K562 (cell line): ENCODE results near the gene MRPL32. TPM values are rescaled to one million over a fixed set of nuclear protein-coding genes. Genes with fewer than 3 reads are reported as not detected.

ENCODE experiments used
- ATAC-seq: fragments of 200-7000 bp; cut with Tn5 transposase; 3 replicates; pipeline ENCODE4 v1.9.1; 2020; ENCODE audit warnings: moderate library complexity
- BruUV-seq: library from RNA; stranded (reverse); fragments of 400-500 nt; replicated peaks from 2 replicates; lab custom pipeline; 2021; lab: Mats Ljungman, UMichigan
- CTCF ChIA-PET: fragments of 300-600 bp; formaldehyde crosslinking; extraction: SDS; loops from one replicate; lab custom pipeline; 2021; ENCODE audit warnings: low intra/inter-chr PET ratio; lab: Yijun Ruan, JAX
- POLR2A ChIA-PET: fragments of 300-600, 350-650 bp; sonication (Branson Sonifier 250); formaldehyde crosslinking; extraction: SDS; loops from one replicate; lab custom pipeline; 2021; ENCODE audit warnings: antibody characterized with exemption, inconsistent platforms; lab: Yijun Ruan, JAX
- DNase-seq, 4 experiments: peaks; one replicate each; pipeline versions ENCODE4 v3.0.0 to v3.0.0-alpha.2; 2011 to 2018; ENCODE audit warnings: low spot score in 3 of 4, mixed read lengths in 3 of 4; ENCODE audit errors: extremely low read depth in 1 of 4
- FAIRE-seq: peaks from 2 replicates; lab custom pipeline; 2011; peaks lifted over from hg19 to GRCh38; lab: Jason Lieb, UNC
- H2AFZ ChIP-seq: 2 replicates; pipeline ENCODE4 v1.6.0; 2011; ENCODE audit warnings: low read depth, low read length, control low read depth, inconsistent platforms
- H3K27ac ChIP-seq: fragments of 200-600 bp; 3 replicates; pipeline ENCODE4 v1.8.0; 2011; ENCODE audit warnings: low read depth, mild to moderate bottlenecking, control low read depth, inconsistent platforms, low read length, moderate library complexity, mixed read lengths; ENCODE audit errors: extremely low read depth
- H3K27me3 ChIP-seq, 2 experiments: fragments of 300-600 bp in 1 of 2; 2 replicates in 1 of 2; 3 replicates in 1 of 2; pipeline versions ENCODE4 v1.6.0 to v1.8.0; 2011; ENCODE audit warnings: inconsistent platforms in 2 of 2, low read length in 2 of 2, mild to moderate bottlenecking in 1 of 2, mixed read lengths in 1 of 2, moderate library complexity in 1 of 2; ENCODE audit not compliant: control insufficient read depth in 2 of 2, insufficient read depth in 2 of 2
- H3K36me3 ChIP-seq: fragments of 300-600 bp; 3 replicates; pipeline ENCODE4 v1.8.0; 2011; ENCODE audit warnings: mild to moderate bottlenecking, low read length, inconsistent platforms; ENCODE audit not compliant: control insufficient read depth, insufficient read depth
- H3K4me1 ChIP-seq, 2 experiments: fragments of 200-600 bp in 1 of 2; replicated peaks in 1 of 2; 2 replicates in 1 of 2; 3 replicates in 1 of 2; pipeline versions ENCODE4 v1.5.1 to v1.8.0; 2011; ENCODE audit warnings: inconsistent platforms in 2 of 2, low read length in 2 of 2, mild to moderate bottlenecking in 1 of 2, mixed read lengths in 1 of 2, moderate library complexity in 1 of 2; ENCODE audit not compliant: control insufficient read depth in 2 of 2, insufficient read depth in 2 of 2
- H3K4me2 ChIP-seq: 2 replicates; pipeline ENCODE4 v1.6.1; 2011; ENCODE audit warnings: low read length, control low read depth, inconsistent platforms, mixed read lengths; ENCODE audit not compliant: insufficient read depth
- H3K4me3 ChIP-seq: fragments of 200-600 bp; sonication (generic), shearing (Covaris generic); 2 replicates; pipeline ENCODE4 v1.5.1; 2016; ENCODE audit warnings: control low read depth, inconsistent platforms
- H3K79me2 ChIP-seq: fragments of 200-600 bp; 3 replicates; pipeline ENCODE4 v1.8.0; 2011; ENCODE audit warnings: low read length, inconsistent platforms; ENCODE audit not compliant: control insufficient read depth, insufficient read depth
- H3K9ac ChIP-seq, 2 experiments: 2 replicates each; pipeline versions ENCODE4 v1.6.0 to v1.6.1; 2011; ENCODE audit warnings: low read depth in 2 of 2, low read length in 2 of 2, control low read depth in 1 of 2, inconsistent platforms in 1 of 2, mild to moderate bottlenecking in 1 of 2, mixed read lengths in 1 of 2; ENCODE audit not compliant: insufficient read depth in 1 of 2
- H3K9me1 ChIP-seq: one replicate; pipeline ENCODE4 v1.6.0; 2011; ENCODE audit warnings: inconsistent platforms, mild to moderate bottlenecking, low read length, moderate library complexity; ENCODE audit not compliant: control insufficient read depth, insufficient read depth
- H3K9me3 ChIP-seq: replicated peaks from 2 replicates; pipeline ENCODE4 v1.5.1; 2011; ENCODE audit warnings: low read depth, low read length, inconsistent platforms; ENCODE audit not compliant: control insufficient read depth, insufficient read depth
- H4K20me1 ChIP-seq: replicated peaks from 2 replicates; pipeline ENCODE4 v1.6.1; 2011; ENCODE audit warnings: low read length, inconsistent platforms, mixed read lengths; ENCODE audit not compliant: control insufficient read depth, insufficient read depth
- BRD4 ChIP-seq: fragments of 200-600 bp; sonication (generic); IDR thresholded peaks from 2 replicates; pipeline ENCODE4 v1.6.1; 2017; ENCODE audit warnings: inconsistent platforms
- NFE2L1 ChIP-seq: fragments of 450-650 bp; IDR thresholded peaks from 2 replicates; pipeline ENCODE4 v1.6.1; 2016; ENCODE audit warnings: missing genetic modification characterization, low read depth, mild to moderate bottlenecking, missing compliant biosample characterization, moderate library complexity, borderline replicate concordance
- NFYB ChIP-seq: IDR thresholded peaks from 2 replicates; pipeline ENCODE4 v1.6.1; 2011; ENCODE audit warnings: mild to moderate bottlenecking, moderate library complexity; ENCODE audit not compliant: insufficient read length; ENCODE audit errors: extremely low read depth
- OTX1 ChIP-seq: fragments of 450-650 bp; formaldehyde crosslinking; IDR thresholded peaks from 2 replicates; pipeline ENCODE4 v1.4.0; 2022; ENCODE audit warnings: mild to moderate bottlenecking
- PTRF ChIP-seq: fragments of 450-650 bp; IDR thresholded peaks from 2 replicates; pipeline ENCODE4 v1.6.1; 2016; ENCODE audit warnings: mild to moderate bottlenecking, missing genetic modification characterization, missing compliant biosample characterization
- SMAD2 ChIP-seq: fragments of 150-350 bp; IDR thresholded peaks from 2 replicates; pipeline ENCODE4 v1.6.1; 2014; ENCODE audit warnings: low read depth, mild to moderate bottlenecking, low read length
- ZNF140 ChIP-seq: fragments of 250-450 bp; sonication (Bioruptor Pico); IDR thresholded peaks from 2 replicates; pipeline ENCODE4 v1.8.0; 2021; ENCODE audit warnings: moderate library complexity, mild to moderate bottlenecking, inconsistent platforms
- ZNF384 ChIP-seq: IDR thresholded peaks from 2 replicates; pipeline ENCODE4 v1.6.1; 2012; ENCODE audit warnings: low read depth, low read length, improper control_type of control experiment
- ZNF436 ChIP-seq: fragments of 250-450, 450-650 bp; sonication (Bioruptor Pico); formaldehyde crosslinking; IDR thresholded peaks from 2 replicates; pipeline ENCODE4 v1.7.0; 2020; ENCODE audit warnings: mild to moderate bottlenecking
- in situ Hi-C: fragments of 300-500 bp; cut with MboI; formaldehyde crosslinking; loops from 4 replicates; pipeline ENCODE4 v1.15.0; 2018; ENCODE audit warnings: inconsistent platforms, mixed read lengths
- intact Hi-C: fragments of 100-400 bp; cut with micrococcal nuclease; formaldehyde crosslinking; loops from 2 replicates; pipeline ENCODE4 v1.14.2; 2022
- polyA plus RNA-seq, 8 experiments: library from polyadenylated mRNA; depleted of rRNA in 4 of 8; stranded (reverse) in 5 of 8; unstranded in 3 of 8; fragments of >200 nt; fragmentation: Nextera tagmentation in 2 of 8; fragmentation: Illumina TruSeq in 1 of 8; extraction: Ambion mirVana in 2 of 8; extraction: Trizol in 1 of 8; gene quantifications; 2 replicates each; pipeline versions ENCODE4 v1.2.1 to v1.2.3, GENCODE V29; 2011 to 2014; ENCODE audit warnings: inconsistent platforms in 1 of 8, missing spikeins in 1 of 8
- total RNA-seq, 7 experiments: library from RNA; depleted of rRNA in 6 of 7; stranded (reverse); fragments of >200 nt in 6 of 7; fragmentation: Illumina TruSeq in 2 of 7; extraction: Trizol in 2 of 7; gene quantifications; 2 replicates each; pipeline versions ENCODE4 v1.2.1 to v1.2.3, GENCODE V29; 2011 to 2021; ENCODE audit warnings: low replicate concordance in 1 of 7
- TF ChIP-seq, protein P1 (sequence below): fragments of 150-350 bp; conservative IDR thresholded peaks from 2 replicates; pipeline ENCODE4 v1.6.1; 2014; ENCODE audit warnings: low read length
- TF ChIP-seq, protein P2 (sequence below): sonication (generic); formaldehyde crosslinking; IDR thresholded peaks from 2 replicates; pipeline ENCODE4 v1.8.1; 2023; ENCODE audit warnings: mild to moderate bottlenecking, missing genetic modification reagents, moderate library complexity

MRPL32 gene
- total and polyA plus RNA-seq, 9 of the 15 experiments (the other 6 are each of a cell fraction or from before 2014, with no cell fraction given), result 75.5 to 351 (median 138) TPM

DNA sequence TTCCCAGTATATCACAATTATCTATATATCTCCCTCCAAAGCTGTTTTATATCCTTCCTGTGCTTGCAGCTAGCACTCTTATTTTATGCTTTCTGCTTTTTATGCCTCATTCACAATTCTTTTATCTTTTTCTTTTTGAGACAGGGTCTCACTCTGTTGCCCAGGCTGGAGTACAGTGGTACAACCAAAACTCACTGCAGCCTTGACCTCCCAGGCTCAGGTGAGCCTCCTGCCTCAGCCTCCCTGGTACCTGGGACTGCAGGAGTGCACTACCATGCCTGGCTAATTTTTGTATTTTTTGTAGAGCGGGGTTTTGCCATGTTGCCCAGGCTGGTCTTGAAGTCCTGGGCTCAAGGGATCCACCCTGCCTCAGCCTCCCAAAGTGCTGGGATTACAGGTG is 26.0 kb upstream of the MRPL32 start (continued):
- TF ChIP-seq, protein P1, sequence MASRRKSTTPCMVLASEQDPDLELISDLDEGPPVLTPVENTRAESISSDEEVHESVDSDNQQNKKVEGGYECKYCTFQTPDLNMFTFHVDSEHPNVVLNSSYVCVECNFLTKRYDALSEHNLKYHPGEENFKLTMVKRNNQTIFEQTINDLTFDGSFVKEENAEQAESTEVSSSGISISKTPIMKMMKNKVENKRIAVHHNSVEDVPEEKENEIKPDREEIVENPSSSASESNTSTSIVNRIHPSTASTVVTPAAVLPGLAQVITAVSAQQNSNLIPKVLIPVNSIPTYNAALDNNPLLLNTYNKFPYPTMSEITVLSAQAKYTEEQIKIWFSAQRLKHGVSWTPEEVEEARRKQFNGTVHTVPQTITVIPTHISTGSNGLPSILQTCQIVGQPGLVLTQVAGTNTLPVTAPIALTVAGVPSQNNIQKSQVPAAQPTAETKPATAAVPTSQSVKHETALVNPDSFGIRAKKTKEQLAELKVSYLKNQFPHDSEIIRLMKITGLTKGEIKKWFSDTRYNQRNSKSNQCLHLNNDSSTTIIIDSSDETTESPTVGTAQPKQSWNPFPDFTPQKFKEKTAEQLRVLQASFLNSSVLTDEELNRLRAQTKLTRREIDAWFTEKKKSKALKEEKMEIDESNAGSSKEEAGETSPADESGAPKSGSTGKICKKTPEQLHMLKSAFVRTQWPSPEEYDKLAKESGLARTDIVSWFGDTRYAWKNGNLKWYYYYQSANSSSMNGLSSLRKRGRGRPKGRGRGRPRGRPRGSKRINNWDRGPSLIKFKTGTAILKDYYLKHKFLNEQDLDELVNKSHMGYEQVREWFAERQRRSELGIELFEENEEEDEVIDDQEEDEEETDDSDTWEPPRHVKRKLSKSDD, result no peak
- TF ChIP-seq ZNF384, result no peak
- no peak for TF ChIP-seq ZNF140 (CRISPR knock-in tag)
- TF ChIP-seq PTRF (tag), result no peak
- no peak for TF ChIP-seq BRD4

DNA sequence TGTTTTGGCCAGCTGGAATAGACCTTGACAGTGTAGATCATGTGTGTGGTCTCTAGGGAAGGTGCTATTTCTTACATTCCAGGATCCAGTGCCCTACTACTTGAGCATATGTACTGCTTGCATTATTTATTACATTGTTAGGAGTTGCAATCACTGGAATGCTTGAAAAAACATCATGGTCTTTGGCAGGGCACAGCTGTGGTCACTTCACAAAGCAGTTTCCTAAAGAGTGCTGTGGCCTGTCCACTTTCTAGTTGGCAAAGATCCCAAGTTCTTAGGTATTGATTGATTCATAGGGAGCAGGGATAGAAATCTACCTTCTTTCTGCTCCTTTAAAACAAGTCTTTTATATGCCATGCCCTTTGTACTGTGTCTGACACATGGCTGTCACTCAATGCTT is 24.9 kb upstream of the MRPL32 start:
- POLR2A ChIA-PET, result interaction anchor here (1.5 kb wide), 1 partner anchor 9 kb away, joined by 3 read pairs; no protein-coding TSS in a partner anchor
- DNase-seq (no peak), FAIRE-seq (no peak), ATAC-seq (no peak)
- no TSS peak for BruUV-seq
- TF ChIP-seq SMAD2 (no peak), NFYB (no peak), OTX1 (no peak), NFE2L1 (tag) (no peak), ZNF436 (CRISPR knock-in tag) (no peak)
- TF ChIP-seq, protein P2, sequence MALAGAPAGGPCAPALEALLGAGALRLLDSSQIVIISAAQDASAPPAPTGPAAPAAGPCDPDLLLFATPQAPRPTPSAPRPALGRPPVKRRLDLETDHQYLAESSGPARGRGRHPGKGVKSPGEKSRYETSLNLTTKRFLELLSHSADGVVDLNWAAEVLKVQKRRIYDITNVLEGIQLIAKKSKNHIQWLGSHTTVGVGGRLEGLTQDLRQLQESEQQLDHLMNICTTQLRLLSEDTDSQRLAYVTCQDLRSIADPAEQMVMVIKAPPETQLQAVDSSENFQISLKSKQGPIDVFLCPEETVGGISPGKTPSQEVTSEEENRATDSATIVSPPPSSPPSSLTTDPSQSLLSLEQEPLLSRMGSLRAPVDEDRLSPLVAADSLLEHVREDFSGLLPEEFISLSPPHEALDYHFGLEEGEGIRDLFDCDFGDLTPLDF, result no peak
- H3K4me1 ChIP-seq, result peaks cover 10 to 11% of the 10 kb centered on the region in 2 experiments; a peak in 4 of 5 replicates
- no peaks in the 10 kb centered on the region for H3K9me1 ChIP-seq
- intact Hi-C loops (no loop called here), in situ Hi-C loops (no loop called here)
- H3K79me2 ChIP-seq, result peaks cover 12% of the 10 kb centered on the region; the same call in 2 of the 3 replicates
- no peaks in the 10 kb centered on the region for H3K9me3 ChIP-seq
- peaks cover 7% of the 10 kb centered on the region for H3K36me3 ChIP-seq
- no peak overlapping the region for H2AFZ ChIP-seq
- CTCF ChIA-PET, result no interaction called here
- no peak overlapping the region for H3K4me3 ChIP-seq
- H3K4me2 ChIP-seq, result no peak overlapping the region
- H3K27ac ChIP-seq, result no peak overlapping the region
- peaks cover 0 to 12% of the 10 kb centered on the region in 2 experiments; a peak in 3 of 5 replicates for H3K27me3 ChIP-seq
- no peaks in the 10 kb centered on the region for H4K20me1 ChIP-seq
- no peak overlapping the region for H3K9ac ChIP-seq
